ENCODE results near the gene ITIH4.
A peak's percentile ranks its signal among the peaks of the same experiment; 100 is the strongest.

ITIH4 gene

DNA sequence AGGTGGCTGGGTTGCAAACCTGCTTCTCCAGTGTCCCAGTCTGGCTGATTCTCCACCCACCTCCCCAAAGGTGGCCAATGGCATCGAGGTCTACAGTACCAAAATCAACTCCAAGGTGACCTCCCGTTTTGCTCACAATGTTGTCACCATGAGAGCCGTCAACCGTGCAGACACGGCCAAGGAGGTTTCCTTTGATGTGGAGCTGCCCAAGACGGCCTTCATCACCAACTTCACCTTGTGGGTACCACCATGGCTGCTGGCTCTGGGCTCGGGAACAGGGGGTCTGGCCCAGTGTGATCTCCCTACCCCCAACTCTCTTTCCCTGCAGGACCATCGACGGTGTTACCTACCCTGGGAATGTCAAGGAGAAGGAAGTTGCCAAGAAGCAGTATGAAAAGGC is 34.1 kb downstream of the ITIH4 start:
- H3K27ac Mint-ChIP-seq = no peak overlapping the region
- H3K4me3 Mint-ChIP-seq = no peak overlapping the region
- no peaks in the 10 kb centered on the region for H3K9me3 Mint-ChIP-seq
- peaks cover 0 to 15% of the 10 kb centered on the region in 2 donors for H3K27me3 Mint-ChIP-seq
- H3K4me1 Mint-ChIP-seq (ENCODE audit: low read depth in 2 of 2) = peaks cover 0 to 2% of the 10 kb centered on the region in 2 donors
- ATAC-seq (replicated peaks) (no peak), DNase-seq (no peak)
- peaks cover 3% of the 10 kb centered on the region for H3K36me3 Mint-ChIP-seq (ENCODE audit: insufficient read depth)

- H3K4me1 Mint-ChIP-seq (ENCODE audit: low read depth in 2 of 2) = peaks cover 0 to 2% of the 10 kb centered on the region in 2 donors
- ATAC-seq (replicated peaks) (no peak), DNase-seq (no peak)
- H3K4me3 Mint-ChIP-seq = no peak overlapping the region
- H3K27me3 Mint-ChIP-seq = peaks cover 0 to 15% of the 10 kb centered on the region in 2 donors
- no peak overlapping the region for H3K27ac Mint-ChIP-seq
- H3K9me3 Mint-ChIP-seq = no peaks in the 10 kb centered on the region
- peaks cover 3% of the 10 kb centered on the region for H3K36me3 Mint-ChIP-seq (ENCODE audit: insufficient read depth)
Measured at GRCh38 chr3:52795298-52795900, 35.1 kb downstream of the ITIH4 start.

- Mint-ChIP-seq H3K36me3 (ENCODE audit: insufficient read depth) (peaks cover 3% of the 10 kb centered on the region), H3K9me3 (no peaks in the 10 kb centered on the region), H3K27ac (peak within 1 kb of the TSS in 1 of 2 donors; percentile 64), H3K4me3 (no peak within 1 kb of the TSS), H3K4me1 (ENCODE audit: low read depth in 2 of 2) (peaks cover 0 to 2% of the 10 kb centered on the region in 2 donors), H3K27me3 (peaks cover 0 to 15% of the 10 kb centered on the region in 2 donors)
- DNase-seq (no peak), ATAC-seq (replicated peaks) (no peak)
Measured at GRCh38 chr3:52794612-52795099, 35.8 kb downstream of the ITIH4 start, which contains the start of gene ITIH3. TSS of gene ITIH3 (plus strand) at chr3:52794796. CDS start at chr3:52794804, 8 bp downstream.

DNA sequence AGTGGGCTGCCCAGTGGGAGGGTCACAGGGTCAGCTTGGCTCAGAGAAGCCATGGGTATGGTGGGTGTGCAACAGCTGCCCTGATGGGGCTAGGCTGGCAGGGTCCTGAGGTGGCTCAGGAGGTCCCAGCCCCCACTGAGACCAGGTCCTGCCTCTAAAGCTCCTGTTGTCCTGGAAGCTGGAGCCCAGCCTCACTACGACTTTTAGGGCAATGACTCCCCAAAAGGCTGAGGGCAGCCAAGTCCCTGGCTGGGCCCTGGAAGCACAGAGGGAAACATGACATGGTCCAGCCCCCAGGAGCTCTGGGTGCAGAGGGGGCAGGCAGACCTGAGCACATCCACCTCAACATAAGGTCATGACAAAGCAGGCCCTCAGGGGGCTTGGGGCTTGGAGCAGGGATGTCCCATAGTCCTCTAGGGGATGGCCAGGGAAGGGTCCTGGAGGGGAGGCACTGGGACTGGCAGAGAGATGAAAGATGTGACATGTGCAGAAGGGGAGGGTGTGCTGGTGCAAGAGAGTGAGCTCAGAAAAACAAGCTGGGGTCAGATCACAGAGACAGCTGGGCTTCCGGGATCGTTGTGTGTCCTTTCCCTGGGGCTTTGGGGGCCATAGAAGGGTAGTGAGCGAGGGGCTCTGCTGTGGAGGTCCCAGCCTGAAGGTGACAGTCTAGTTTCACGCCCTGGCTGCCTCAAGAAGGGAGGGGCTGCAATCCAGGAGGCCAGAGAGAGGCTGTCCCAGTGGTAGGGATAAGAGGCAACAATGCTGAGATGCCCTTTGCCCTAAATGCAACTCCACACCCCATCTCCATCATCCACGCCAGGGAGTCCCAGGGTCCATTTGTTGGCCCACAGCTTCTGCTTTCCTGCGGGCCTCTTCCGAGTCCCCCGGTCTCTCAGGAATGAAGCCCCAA is 36.5 kb downstream of the ITIH4 start:
- ATAC-seq (replicated peaks) (no peak), DNase-seq (no peak)
- Mint-ChIP-seq H3K36me3 (ENCODE audit: insufficient read depth) (peaks cover 3% of the 10 kb centered on the region), H3K4me3 (no peak overlapping the region), H3K27ac (no peak overlapping the region), H3K4me1 (ENCODE audit: low read depth in 2 of 2) (peaks cover 0 to 2% of the 10 kb centered on the region in 2 donors), H3K9me3 (no peaks in the 10 kb centered on the region), H3K27me3 (peaks cover 0 to 12% of the 10 kb centered on the region in 2 donors)

DNA sequence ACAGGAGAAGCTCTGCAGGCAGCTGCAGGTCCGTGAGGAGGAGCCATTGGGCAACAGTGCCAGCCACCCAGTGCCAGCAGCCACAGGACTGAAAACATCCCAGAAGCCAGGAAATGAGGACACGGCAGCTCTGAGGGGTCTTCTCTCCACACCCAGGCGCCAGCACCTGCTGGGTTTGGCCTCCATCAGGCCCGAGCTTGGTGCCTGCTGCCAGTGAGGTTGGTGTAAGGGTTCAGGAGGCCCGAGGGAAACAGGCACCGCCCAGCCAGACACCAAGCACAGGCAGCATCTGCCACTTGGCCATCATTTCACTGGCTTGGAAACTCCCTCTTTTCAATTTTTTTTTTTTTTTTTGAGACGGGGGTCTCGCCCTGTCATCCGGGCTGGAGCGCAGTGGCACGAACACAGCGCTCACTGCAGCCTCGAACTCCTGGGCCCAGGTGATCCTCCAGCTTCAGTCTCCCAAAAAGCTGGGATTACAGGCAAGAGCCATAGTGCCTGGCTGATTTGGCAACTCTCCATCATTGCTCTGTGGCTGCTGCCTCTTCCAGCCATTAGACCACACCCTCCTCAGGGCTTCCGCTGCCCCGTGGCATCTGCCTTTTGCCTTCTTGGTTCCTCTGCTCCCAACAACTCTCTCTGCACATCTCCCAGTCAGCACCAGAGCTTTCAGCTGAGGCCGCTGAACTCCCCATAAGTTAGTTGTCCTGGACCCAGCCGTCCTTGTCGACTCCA is 37.3 kb downstream of the ITIH4 start:
- Mint-ChIP-seq H3K27me3 (peaks cover 0 to 14% of the 10 kb centered on the region in 2 donors), H3K36me3 (ENCODE audit: insufficient read depth) (peaks cover 3% of the 10 kb centered on the region), H3K9me3 (no peaks in the 10 kb centered on the region), H3K4me3 (no peak overlapping the region), H3K4me1 (ENCODE audit: low read depth in 2 of 2) (peaks cover 0 to 1% of the 10 kb centered on the region in 2 donors), H3K27ac (no peak overlapping the region)
- DNase-seq = no peak
- ATAC-seq (replicated peaks) = no peak

DNA sequence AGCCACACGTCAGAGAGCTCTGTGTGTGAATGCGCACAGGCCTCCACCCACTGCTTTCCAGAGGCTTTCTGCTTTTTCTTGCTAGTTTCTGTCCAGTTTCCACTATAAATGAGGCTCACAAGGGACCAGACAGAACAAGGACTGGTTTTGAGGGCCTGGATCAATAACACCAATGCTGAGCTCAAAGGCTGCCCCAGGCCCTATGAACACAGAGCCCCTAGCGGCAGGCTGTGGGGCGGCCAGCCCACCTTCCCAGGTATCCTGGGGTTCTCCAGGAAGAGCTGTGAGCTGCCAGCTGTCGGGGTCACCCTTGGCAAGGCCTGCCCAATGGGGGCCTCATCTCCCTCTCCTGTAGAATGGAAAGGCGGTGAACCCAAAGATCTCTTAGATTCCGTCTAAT is 38.1 kb downstream of the ITIH4 start:
- H3K4me3 Mint-ChIP-seq = no peak overlapping the region
- no peak overlapping the region for H3K27ac Mint-ChIP-seq
- no peaks in the 10 kb centered on the region for H3K36me3 Mint-ChIP-seq (ENCODE audit: insufficient read depth)
- H3K4me1 Mint-ChIP-seq (ENCODE audit: low read depth in 2 of 2) = peaks cover 0 to 1% of the 10 kb centered on the region in 2 donors
- DNase-seq = no peak
- peaks cover 0 to 14% of the 10 kb centered on the region in 2 donors for H3K27me3 Mint-ChIP-seq
- H3K9me3 Mint-ChIP-seq = no peaks in the 10 kb centered on the region
- ATAC-seq (replicated peaks) = no peak

DNA sequence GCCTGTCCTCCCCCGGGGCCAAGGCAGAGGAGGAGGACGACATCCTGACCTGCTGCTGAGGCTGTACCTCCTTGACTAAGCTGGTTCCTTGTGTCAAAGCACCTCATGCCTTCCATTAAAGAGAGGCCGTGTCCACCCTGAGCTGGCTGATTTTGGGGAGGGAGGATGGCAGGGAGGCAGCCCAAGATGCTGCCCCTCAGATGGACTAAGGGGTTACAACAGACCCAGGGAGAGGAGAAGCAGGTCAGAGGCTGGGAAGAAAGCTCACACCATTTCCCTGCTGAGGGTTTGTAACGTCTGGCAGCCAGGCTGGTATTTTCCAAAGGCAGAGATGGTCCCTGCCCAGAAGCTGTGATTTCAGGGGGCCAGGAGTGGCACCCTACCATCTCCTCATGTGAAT is 38.5 kb downstream of the ITIH4 start:
- DNase-seq = no peak
- H3K4me1 Mint-ChIP-seq (ENCODE audit: low read depth in 2 of 2) = peaks cover 0 to 1% of the 10 kb centered on the region in 2 donors
- no peak overlapping the region for H3K27ac Mint-ChIP-seq
- no peak for ATAC-seq (replicated peaks)
- H3K4me3 Mint-ChIP-seq = no peak overlapping the region
- no peaks in the 10 kb centered on the region for H3K9me3 Mint-ChIP-seq
- peaks cover 0 to 14% of the 10 kb centered on the region in 2 donors for H3K27me3 Mint-ChIP-seq
- H3K36me3 Mint-ChIP-seq (ENCODE audit: insufficient read depth) = no peaks in the 10 kb centered on the region

DNA sequence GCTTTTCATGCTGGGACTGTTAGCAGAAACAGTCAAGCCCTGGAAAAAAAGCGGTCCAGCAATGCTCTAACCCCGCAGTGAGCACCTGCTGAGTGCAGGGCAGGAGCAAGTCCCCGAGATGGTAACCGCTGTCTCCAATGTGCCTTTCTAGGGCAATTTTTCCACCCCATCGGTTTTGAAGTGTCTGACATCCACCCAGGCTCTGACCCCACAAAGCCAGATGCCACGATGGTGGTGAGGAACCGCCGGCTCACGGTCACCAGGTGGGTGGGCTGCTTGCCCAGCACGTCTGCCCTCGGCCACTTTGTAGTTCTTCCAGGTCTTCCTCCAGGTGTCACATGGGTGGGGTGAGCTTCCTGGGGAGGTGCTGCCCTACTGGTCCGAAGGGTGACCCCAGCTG is 39.1 kb downstream of the ITIH4 start:
- DNase-seq (no peak), ATAC-seq (replicated peaks) (no peak)
- H3K4me3 Mint-ChIP-seq = no peak overlapping the region
- no peaks in the 10 kb centered on the region for H3K36me3 Mint-ChIP-seq (ENCODE audit: insufficient read depth)
- peaks cover 0 to 14% of the 10 kb centered on the region in 2 donors for H3K27me3 Mint-ChIP-seq
- no peak overlapping the region for H3K27ac Mint-ChIP-seq
- H3K4me1 Mint-ChIP-seq (ENCODE audit: low read depth in 2 of 2) = peaks cover 0 to 1% of the 10 kb centered on the region in 2 donors
- H3K9me3 Mint-ChIP-seq = no peaks in the 10 kb centered on the region

- DNase-seq (no peak), ATAC-seq (replicated peaks) (no peak)
- H3K4me3 Mint-ChIP-seq = no peak overlapping the region
- H3K27ac Mint-ChIP-seq = no peak overlapping the region
- peaks cover 0 to 14% of the 10 kb centered on the region in 2 donors for H3K27me3 Mint-ChIP-seq
- no peaks in the 10 kb centered on the region for H3K36me3 Mint-ChIP-seq (ENCODE audit: insufficient read depth)
- H3K9me3 Mint-ChIP-seq = no peaks in the 10 kb centered on the region
- peaks cover 0 to 1% of the 10 kb centered on the region in 2 donors for H3K4me1 Mint-ChIP-seq (ENCODE audit: low read depth in 2 of 2)
Measured at GRCh38 chr3:52790741-52791140, 39.7 kb downstream of the ITIH4 start.

DNA sequence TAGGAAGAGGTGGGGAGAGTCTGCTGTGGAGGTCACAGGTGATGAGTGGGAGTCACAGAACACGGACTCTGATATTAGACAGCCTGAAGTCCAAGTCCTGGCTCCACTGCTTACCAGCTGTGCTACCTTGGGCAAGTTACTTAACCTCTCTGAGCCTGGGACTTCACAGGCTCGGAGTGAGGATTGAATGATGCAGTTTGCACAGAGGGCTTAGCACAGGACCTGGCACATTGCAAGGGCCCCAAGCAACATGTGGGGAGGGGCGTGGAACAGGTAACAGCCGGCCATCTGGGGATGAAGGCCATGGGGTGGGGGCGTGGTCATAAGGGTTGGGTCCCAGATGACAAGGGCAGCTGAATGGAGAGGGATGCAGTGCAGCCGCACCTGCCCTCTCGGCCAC is 40.1 kb downstream of the ITIH4 start:
- H3K9me3 Mint-ChIP-seq = no peaks in the 10 kb centered on the region
- no peak overlapping the region for H3K27ac Mint-ChIP-seq
- no peak overlapping the region for H3K4me3 Mint-ChIP-seq
- H3K4me1 Mint-ChIP-seq (ENCODE audit: low read depth in 2 of 2) = peaks cover 0 to 1% of the 10 kb centered on the region in 2 donors
- peaks cover 0 to 18% of the 10 kb centered on the region in 2 donors for H3K27me3 Mint-ChIP-seq
- ATAC-seq (replicated peaks) = no peak
- peaks cover 3% of the 10 kb centered on the region for H3K36me3 Mint-ChIP-seq (ENCODE audit: insufficient read depth)
- DNase-seq = no peak

- H3K27me3 Mint-ChIP-seq = peaks cover 0 to 24% of the 10 kb centered on the region in 2 donors
- no peaks in the 10 kb centered on the region for H3K9me3 Mint-ChIP-seq
- H3K27ac Mint-ChIP-seq = no peak overlapping the region
- H3K4me1 Mint-ChIP-seq (ENCODE audit: low read depth in 2 of 2) = peaks cover 0 to 1% of the 10 kb centered on the region in 2 donors
- no peak overlapping the region for H3K4me3 Mint-ChIP-seq
- peaks cover 4% of the 10 kb centered on the region for H3K36me3 Mint-ChIP-seq (ENCODE audit: insufficient read depth)
- no peak for ATAC-seq (replicated peaks)
- no peak for DNase-seq
Measured at GRCh38 chr3:52789746-52790040, 40.8 kb downstream of the ITIH4 start.

DNA sequence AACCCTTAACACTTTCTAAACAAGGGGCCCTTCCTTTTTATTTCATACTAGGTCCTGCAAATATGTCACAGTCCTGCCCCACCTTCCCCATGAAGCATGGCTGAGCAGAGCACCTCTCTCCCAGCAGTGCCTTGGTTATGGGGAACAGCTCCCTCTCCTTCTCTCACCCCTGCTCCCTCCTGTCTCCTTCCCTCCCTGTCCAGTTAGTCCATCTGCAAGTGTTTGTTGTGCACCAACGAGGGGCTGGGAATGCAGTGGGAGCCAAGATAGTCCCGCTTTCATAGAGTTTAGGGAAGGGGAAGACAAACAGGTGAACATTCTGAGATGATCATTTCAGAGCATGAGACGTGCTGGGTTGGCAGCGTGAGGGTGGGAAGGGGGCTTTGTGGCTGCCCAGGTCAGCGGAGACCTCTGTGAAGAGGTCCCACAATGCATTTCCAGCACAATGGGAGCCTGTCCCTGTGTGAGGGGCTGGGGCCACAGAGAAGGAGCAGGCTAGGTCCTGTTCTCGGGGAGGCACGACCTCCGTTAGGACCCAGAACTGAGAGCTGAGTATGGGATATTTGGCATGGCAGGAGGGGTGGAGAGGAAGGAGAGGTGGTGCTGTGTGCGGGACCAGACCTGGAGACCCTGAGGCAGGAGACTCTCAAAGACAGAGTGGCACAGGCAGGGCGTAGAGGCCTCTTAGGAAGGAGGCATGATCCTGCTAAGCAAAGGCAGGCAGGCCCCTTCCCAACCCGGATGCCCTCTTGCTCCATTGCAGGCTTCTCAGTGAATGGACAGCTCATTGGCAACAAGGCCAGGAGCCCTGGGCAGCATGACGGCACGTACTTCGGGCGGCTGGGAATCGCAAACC is 41.4 kb downstream of the ITIH4 start:
- Mint-ChIP-seq H3K4me1 (ENCODE audit: low read depth in 2 of 2) (peaks cover 0 to 1% of the 10 kb centered on the region in 2 donors), H3K27me3 (peaks cover 0 to 24% of the 10 kb centered on the region in 2 donors), H3K27ac (no peak overlapping the region), H3K9me3 (no peaks in the 10 kb centered on the region), H3K4me3 (no peak overlapping the region), H3K36me3 (ENCODE audit: insufficient read depth) (peaks cover 4% of the 10 kb centered on the region)
- DNase-seq (no peak), ATAC-seq (replicated peaks) (no peak)
